ENCODE data around the gene OLFML2A. TPM values are rescaled to one million over a fixed set of nuclear protein-coding genes. Genes with fewer than 3 reads are reported as not detected.
A peak's percentile ranks its signal among the peaks of the same experiment; 100 is the strongest.
"Not testable (repeated sequence)": the region's sequence is repeated elsewhere in the genome, so short reads cannot be mapped to it uniquely, and the experiment has no call there.

Gene OLFML2A
- total RNA-seq, 1 donor from 2014 or later: 7.0 TPM

DNA sequence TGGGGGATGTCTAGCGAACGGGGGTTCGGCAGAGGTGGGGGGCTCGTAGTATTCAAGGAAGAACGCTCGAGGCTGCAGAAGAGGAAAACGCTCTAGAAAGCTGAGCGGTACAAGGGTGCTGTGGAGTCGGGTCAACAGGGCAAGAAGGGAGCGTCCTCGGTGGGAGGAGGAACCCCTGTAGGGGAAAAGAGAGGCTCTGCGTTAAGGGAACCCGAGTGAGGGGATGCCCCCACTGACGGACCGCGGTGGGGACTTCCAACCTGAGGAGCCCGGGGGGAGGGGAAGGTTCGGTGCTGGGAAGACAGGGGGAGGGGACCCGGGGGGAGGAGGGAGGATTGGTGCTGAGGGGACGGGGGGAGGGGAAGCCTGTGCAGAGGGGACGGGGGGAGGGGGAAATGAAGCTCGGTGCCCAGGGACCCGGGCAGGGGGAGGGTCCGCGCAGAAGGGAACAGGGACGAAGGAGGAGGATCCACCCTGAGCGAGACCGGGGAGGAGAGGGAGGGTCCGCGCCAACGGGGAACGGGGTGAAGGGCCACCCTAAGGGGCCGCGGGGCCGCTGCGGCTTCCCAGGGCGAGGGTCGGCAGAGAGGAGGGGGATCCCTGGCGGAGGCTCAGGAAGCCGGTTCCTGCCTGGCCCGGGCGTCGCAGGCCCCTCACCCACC, 6.4 kb upstream of the OLFML2A start:
- TF ChIP-seq, protein P1, sequence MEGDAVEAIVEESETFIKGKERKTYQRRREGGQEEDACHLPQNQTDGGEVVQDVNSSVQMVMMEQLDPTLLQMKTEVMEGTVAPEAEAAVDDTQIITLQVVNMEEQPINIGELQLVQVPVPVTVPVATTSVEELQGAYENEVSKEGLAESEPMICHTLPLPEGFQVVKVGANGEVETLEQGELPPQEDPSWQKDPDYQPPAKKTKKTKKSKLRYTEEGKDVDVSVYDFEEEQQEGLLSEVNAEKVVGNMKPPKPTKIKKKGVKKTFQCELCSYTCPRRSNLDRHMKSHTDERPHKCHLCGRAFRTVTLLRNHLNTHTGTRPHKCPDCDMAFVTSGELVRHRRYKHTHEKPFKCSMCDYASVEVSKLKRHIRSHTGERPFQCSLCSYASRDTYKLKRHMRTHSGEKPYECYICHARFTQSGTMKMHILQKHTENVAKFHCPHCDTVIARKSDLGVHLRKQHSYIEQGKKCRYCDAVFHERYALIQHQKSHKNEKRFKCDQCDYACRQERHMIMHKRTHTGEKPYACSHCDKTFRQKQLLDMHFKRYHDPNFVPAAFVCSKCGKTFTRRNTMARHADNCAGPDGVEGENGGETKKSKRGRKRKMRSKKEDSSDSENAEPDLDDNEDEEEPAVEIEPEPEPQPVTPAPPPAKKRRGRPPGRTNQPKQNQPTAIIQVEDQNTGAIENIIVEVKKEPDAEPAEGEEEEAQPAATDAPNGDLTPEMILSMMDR (IDR thresholded peaks at IDR 0.05; ENCODE audit: insufficient read depth, low read length, poor library complexity, severe bottlenecking): no peak
- no peaks in the 10 kb centered on the region for H3K36me3 ChIP-seq (ENCODE audit: control insufficient read depth, insufficient read depth, low read length)
- H3K27me3 ChIP-seq (ENCODE audit: control insufficient read depth, insufficient read depth, low read length): peaks cover 9% of the 10 kb centered on the region
- no peak for DNase-seq (ENCODE audit: low read depth)
- peak overlapping the region; percentile 83 for H3K4me3 ChIP-seq (ENCODE audit: low read depth, low read length)

DNA sequence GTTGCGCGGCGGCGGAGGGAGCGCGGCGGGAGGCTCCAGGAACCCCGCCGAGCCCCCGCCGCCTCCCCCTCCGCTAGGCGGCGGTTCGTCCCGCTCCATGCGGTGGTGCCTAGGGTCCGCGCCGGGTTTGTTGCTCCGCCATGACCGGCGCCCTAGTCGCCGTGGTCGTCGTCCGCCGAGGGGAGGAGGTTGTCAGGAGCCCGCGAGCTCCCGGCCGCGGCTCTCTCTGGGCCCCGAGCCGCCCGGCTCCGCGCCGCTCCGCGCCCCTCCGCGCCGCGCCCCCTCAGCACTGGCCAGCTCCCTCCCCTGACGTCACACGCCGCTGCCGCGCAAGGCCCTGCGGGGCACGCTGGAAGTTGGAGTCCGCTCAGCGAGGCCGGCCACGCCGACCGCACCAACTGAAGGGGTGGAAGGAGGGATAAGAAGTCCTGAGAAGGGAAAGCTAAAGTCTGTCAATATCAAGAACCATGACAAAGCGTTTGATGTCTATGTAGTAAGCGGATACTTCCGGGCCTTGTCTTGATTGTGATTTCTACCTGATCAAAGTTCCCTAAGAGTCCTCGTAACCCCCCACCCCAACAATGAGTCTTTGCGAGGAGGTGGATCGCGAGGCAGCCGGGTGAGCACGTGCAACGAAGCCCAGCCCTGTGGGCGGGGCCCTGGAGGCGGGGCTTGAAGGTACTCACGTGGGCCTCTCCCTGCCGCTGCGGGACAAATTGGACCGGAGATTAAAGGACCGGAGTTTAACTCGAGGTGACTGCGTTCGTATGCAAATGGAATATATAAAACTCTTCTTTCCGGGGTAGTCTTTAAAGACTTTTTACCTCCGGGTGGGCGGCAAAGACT, 5.7 kb upstream of the OLFML2A start, which contains the start of gene NR6A1:
Gene NR6A1, minus strand, starts transcription at position 291 of the 846 bp plus-strand sequence.
- Histone ChIP-seq H3K36me3 (ENCODE audit: control insufficient read depth, insufficient read depth, low read length) (no peaks in the 10 kb centered on the region), H3K27me3 (ENCODE audit: control insufficient read depth, insufficient read depth, low read length) (peaks cover 9% of the 10 kb centered on the region), H3K4me3 (ENCODE audit: low read depth, low read length) (peak within 1 kb of the TSS; percentile 83)
- TF ChIP-seq, protein P1 (IDR thresholded peaks at IDR 0.05; ENCODE audit: insufficient read depth, low read length, poor library complexity, severe bottlenecking): no peak
- DNase-seq (ENCODE audit: low read depth): peak; percentile 76

DNA sequence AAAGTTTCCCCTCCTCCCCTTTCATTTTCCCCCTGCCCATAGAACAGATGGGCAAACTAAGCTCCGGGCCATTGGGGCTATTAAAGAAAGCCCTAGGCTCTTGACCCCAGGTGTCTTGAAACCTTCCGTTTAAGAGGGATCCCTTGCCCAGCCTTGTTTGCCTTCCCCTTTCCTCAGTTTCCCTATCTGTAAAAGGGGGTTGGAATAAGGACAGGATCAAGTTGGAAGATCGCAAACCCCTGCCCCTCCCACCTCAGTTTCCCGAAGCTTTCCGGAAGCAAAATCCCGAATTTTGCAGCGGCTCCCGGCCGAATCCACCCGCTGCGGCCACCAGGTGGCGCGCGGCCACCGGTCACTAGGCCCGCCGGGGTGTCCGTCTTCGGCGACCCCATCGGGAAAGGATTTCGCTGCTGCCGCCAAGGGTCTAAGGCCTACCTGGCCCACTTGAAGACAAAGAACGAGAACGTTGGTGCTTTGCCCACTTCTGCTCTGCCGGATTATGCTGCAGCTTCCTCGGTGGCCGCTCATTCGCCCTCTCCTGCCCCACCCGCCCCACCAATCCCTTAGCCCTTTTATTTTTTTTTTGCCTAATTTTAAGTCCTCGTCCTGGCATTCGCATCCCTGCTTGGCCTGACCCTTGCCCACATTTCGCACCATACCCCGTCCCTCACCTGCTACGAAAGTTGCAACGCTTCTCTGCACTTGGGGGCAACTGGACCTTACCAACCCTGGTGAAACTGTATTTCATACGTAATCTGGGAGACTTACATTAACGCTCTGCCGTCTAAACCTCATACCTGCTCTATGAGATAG, 4.9 kb upstream of the OLFML2A start:
- TF ChIP-seq, protein P1 (IDR thresholded peaks at IDR 0.05; ENCODE audit: insufficient read depth, low read length, poor library complexity, severe bottlenecking): peak; percentile 95
- Histone ChIP-seq H3K4me3 (ENCODE audit: low read depth, low read length) (peak overlapping the region; percentile 45), H3K27me3 (ENCODE audit: control insufficient read depth, insufficient read depth, low read length) (peaks cover 9% of the 10 kb centered on the region), H3K36me3 (ENCODE audit: control insufficient read depth, insufficient read depth, low read length) (no peaks in the 10 kb centered on the region)
- DNase-seq (ENCODE audit: low read depth): no peak

DNA sequence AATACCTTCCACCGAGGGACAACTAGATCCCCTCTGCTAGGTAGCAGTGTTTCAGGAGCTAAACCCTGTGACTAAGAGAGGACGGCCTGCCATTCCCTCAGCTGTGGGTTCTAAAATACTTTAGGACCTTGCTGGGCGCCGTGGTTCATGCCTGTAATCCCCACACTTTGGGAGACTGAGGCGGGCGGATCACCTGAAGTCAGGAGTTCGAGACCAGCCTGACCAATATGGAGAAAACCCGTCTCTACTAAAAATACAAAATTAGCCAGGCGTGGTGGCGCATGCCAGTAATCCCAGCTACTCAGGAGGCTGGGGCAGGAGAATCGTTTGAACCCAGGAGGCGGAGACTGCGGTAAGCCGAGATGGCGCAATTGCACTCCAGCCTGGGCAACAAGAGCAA, 4.1 kb upstream of the OLFML2A start:
- DNase-seq (ENCODE audit: low read depth); H3K27me3 ChIP-seq (ENCODE audit: control insufficient read depth, insufficient read depth, low read length); H3K4me3 ChIP-seq (ENCODE audit: low read depth, low read length); H3K36me3 ChIP-seq (ENCODE audit: control insufficient read depth, insufficient read depth, low read length): not testable (repeated sequence)

DNA sequence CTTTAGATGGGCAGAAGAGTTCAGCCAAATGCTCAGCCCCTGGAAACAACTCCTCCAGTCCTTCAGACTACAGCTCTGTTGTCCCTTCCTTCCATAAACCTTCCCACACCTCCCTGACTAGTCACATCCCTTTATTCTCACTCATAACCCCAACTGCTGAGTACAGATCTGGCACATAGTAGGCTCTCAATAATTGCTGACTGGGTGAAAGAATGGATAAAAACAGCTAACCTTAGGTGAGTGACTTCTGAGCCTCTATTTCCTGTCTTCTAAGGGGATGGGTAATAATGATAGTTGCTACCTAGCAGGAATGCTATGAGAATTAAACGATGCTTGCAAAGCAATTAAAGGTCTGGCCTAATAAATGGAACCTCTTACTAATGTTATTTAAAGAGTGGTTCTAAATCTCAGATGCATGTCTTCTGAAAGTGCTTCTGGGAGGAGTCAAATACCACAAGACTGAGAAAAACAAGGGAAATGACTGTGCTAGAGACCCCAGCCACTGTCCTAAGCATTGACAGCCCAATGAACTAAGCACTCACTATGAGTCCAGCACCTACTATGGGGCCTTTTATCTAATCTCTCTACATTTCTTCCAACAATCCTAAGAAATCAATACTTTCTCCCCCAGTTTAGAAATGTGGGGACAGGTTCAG, 3.3 kb upstream of the OLFML2A start:
- DNase-seq (ENCODE audit: low read depth): no peak
- Histone ChIP-seq H3K27me3 (ENCODE audit: control insufficient read depth, insufficient read depth, low read length) (peaks cover 9% of the 10 kb centered on the region), H3K36me3 (ENCODE audit: control insufficient read depth, insufficient read depth, low read length) (no peaks in the 10 kb centered on the region), H3K4me3 (ENCODE audit: low read depth, low read length) (no peak overlapping the region)
- TF ChIP-seq, protein P1 (IDR thresholded peaks at IDR 0.05; ENCODE audit: insufficient read depth, low read length, poor library complexity, severe bottlenecking): no peak
